ENCODE measurements around the gene LRFN4. TPM values are rescaled to one million over a fixed set of nuclear protein-coding genes. Genes with fewer than 3 reads are reported as not detected.
A peak's percentile ranks its signal among the peaks of the same experiment; 100 is the strongest.

Gene LRFN4
- total RNA-seq, 1 experiment from 2014 or later: 56.7 TPM

- ATAC-seq (no peak), DNase-seq (ENCODE audit: low read depth, low spot score) (no peak)
- Histone ChIP-seq H3K27me3 (ENCODE audit: control insufficient read depth, insufficient read depth, low read length) (no peaks in the 10 kb centered on the region), H3K36me3 (ENCODE audit: control insufficient read depth, insufficient read depth, low read length) (no peaks in the 10 kb centered on the region), H3K27ac (ENCODE audit: low read length) (no peak overlapping the region), H3K4me1 (ENCODE audit: control insufficient read depth, insufficient read depth, low read length) (peaks cover 13% of the 10 kb centered on the region), H3K4me3 (ENCODE audit: low read depth in 2 of 2, low read length in 2 of 2) (no peak overlapping the region), H3K9me3 (ENCODE audit: control insufficient read depth, insufficient read depth, low read depth, low read length) (peaks cover 6% of the 10 kb centered on the region; the same call in 1 of the 2 replicates)
- intact Hi-C loops (cut with micrococcal nuclease; ENCODE audit: unreplicated experiment) (no loop called here), in situ Hi-C loops (cut with HindIII; ENCODE audit: low pct_unique_long_range_greater_than_20kb, low sequenced_read_pairs) (no loop called here)
- ChIA-PET POLR2A (interaction anchor here (0.6 kb wide), 1 partner anchor 49 kb away, joined by 10 read pairs; no protein-coding TSS in a partner anchor), CTCF (no interaction called here)
- no TSS peak for BruUV-seq (replicated peaks)
- no peak for TF ChIP-seq REST (IDR thresholded peaks at IDR 0.05; ENCODE audit: insufficient read depth in 1 of 2, low read depth in 2 of 2, low read length in 1 of 2)
- TF ChIP-seq POLR2AphosphoS5 (IDR thresholded peaks at IDR 0.05; ENCODE audit: low read depth, low read length): no peak
- no peak for TF ChIP-seq CTCF (IDR thresholded peaks at IDR 0.05)
- TF ChIP-seq SIN3A (IDR thresholded peaks at IDR 0.05; ENCODE audit: borderline replicate concordance, insufficient read depth, low read depth, low read length): no peak
- no peak for TF ChIP-seq TCF7L2 (IDR thresholded peaks at IDR 0.05; ENCODE audit: low read depth, low read length)
Measured at GRCh38 chr11:66889960-66890359, 33.1 kb downstream of the LRFN4 start.

GRCh38 chr11:66891851-66892660 is 35.2 kb downstream of the LRFN4 start:
- TF ChIP-seq CTCF (IDR thresholded peaks at IDR 0.05) (no peak), POLR2AphosphoS5 (IDR thresholded peaks at IDR 0.05; ENCODE audit: low read depth, low read length) (peak; percentile 47; the same call in 1 of the 2 replicates)
- no TSS peak for BruUV-seq (replicated peaks)
- intact Hi-C loops (cut with micrococcal nuclease; ENCODE audit: unreplicated experiment): no loop called here
- H3K27me3 ChIP-seq (ENCODE audit: control insufficient read depth, insufficient read depth, low read length): no peaks in the 10 kb centered on the region
- ChIA-PET POLR2A (no interaction called here), CTCF (interaction anchor here (1.0 kb wide), 1 partner anchor 84 kb away, joined by 4 read pairs; no protein-coding TSS in a partner anchor)
- peaks cover 10% of the 10 kb centered on the region for H3K4me1 ChIP-seq (ENCODE audit: control insufficient read depth, insufficient read depth, low read length)
- ATAC-seq (peak; percentile 98), DNase-seq (ENCODE audit: low read depth, low spot score) (peak; percentile 97)
- peak overlapping the region; percentile 76 for H3K27ac ChIP-seq (ENCODE audit: low read length)
- peaks cover 6% of the 10 kb centered on the region; the same call in 1 of the 2 replicates for H3K9me3 ChIP-seq (ENCODE audit: control insufficient read depth, insufficient read depth, low read depth, low read length)
- H3K4me3 ChIP-seq (ENCODE audit: low read depth in 2 of 2, low read length in 2 of 2): no peak overlapping the region
- no peaks in the 10 kb centered on the region for H3K36me3 ChIP-seq (ENCODE audit: control insufficient read depth, insufficient read depth, low read length)
- in situ Hi-C loops (cut with HindIII; ENCODE audit: low pct_unique_long_range_greater_than_20kb, low sequenced_read_pairs): no loop called here
